HCT116 (cell line): ENCODE measurements around the gene MOSPD2. TPM values are rescaled to one million over a fixed set of nuclear protein-coding genes. Genes with fewer than 3 reads are reported as not detected.

Experiments used
- ATAC-seq: fragments of 200-7000 bp; cut with Tn5 transposase; 2 replicates; pipeline ENCODE4 v1.9.1; 2020; ENCODE audit warnings: mild to moderate bottlenecking, moderate library complexity
- BruUV-seq: library from RNA; stranded (reverse); fragments of 400-500 nt; replicated peaks from 2 replicates; lab custom pipeline; 2021; lab: Mats Ljungman, UMichigan
- CTCF ChIA-PET: fragments of 300-600 bp; sonication (Branson Sonifier 250); formaldehyde crosslinking; loops from one replicate; lab custom pipeline; 2021; ENCODE audit warnings: antibody characterized with exemption; lab: Charles Lee
- POLR2A ChIA-PET: fragments of 300-600, 350-600 bp; sonication (Branson Sonifier 250); formaldehyde crosslinking; loops from one replicate; lab custom pipeline; 2021; ENCODE audit warnings: antibody characterized with exemption; lab: Charles Lee
- RAD21 ChIA-PET, 2 experiments: fragments of 300-600 bp; sonication (Branson Sonifier 250); formaldehyde crosslinking; loops; one replicate each; lab custom pipeline; 2023; ENCODE audit warnings: low total read pairs in 2 of 2; ENCODE audit not compliant: uncharacterized antibody in 2 of 2, unreplicated experiment in 2 of 2, low non-redundant PET in 1 of 2; lab: Charles Lee
- DNase-seq: peaks from one replicate; pipeline ENCODE4 v3.0.0-alpha.2; 2010; ENCODE audit warnings: low read depth, low spot score
- H2AFZ ChIP-seq: fragments of 200-600 bp; shearing (Covaris generic), sonication (generic); 2 replicates; pipeline ENCODE4 v1.6.1; 2017; ENCODE audit warnings: low read depth, mixed run types, mixed read lengths, antibody characterized with exemption, low read length; ENCODE audit not compliant: poor library complexity, severe bottlenecking
- H3K27ac ChIP-seq: 2 replicates; pipeline ENCODE4 v1.5.1; 2012; ENCODE audit warnings: low read depth, low read length
- H3K27me3 ChIP-seq: fragments of 200-600 bp; sonication (generic); 2 replicates; pipeline ENCODE4 v1.6.1; 2016; ENCODE audit warnings: mixed run types, low read length, mixed read lengths; ENCODE audit not compliant: insufficient read depth
- H3K36me3 ChIP-seq, 2 experiments: fragments of 200-500 bp in 1 of 2; fragments of 200-600 bp in 1 of 2; sonication (Bioruptor generic) in 1 of 2; sonication (generic) in 1 of 2; 2 replicates each; pipeline versions ENCODE4 v1.5.1 to v1.6.1; 2014 to 2016; ENCODE audit warnings: low read length in 2 of 2, inconsistent platforms in 1 of 2, mixed read lengths in 1 of 2, mixed run types in 1 of 2; ENCODE audit not compliant: insufficient read depth in 2 of 2, control insufficient read depth in 1 of 2
- H3K4me1 ChIP-seq, 2 experiments: fragments of 200-600 bp in 1 of 2; sonication (generic) in 1 of 2; 2 replicates each; pipeline versions ENCODE4 v1.5.1 to v1.6.1; 2012 to 2017; ENCODE audit warnings: low read length in 2 of 2, inconsistent platforms in 1 of 2, mild to moderate bottlenecking in 1 of 2, mixed read lengths in 1 of 2, mixed run types in 1 of 2, moderate library complexity in 1 of 2; ENCODE audit not compliant: insufficient read depth in 2 of 2, control insufficient read depth in 1 of 2
- H3K4me2 ChIP-seq: fragments of 200-600 bp; sonication (generic); 2 replicates; pipeline ENCODE4 v1.6.1; 2017; ENCODE audit warnings: mixed run types, low read length, mixed read lengths
- H3K4me3 ChIP-seq, 2 experiments: fragments of 200-600 bp in 1 of 2; sonication (generic) in 1 of 2; replicated peaks in 1 of 2; 2 replicates each; pipeline ENCODE4 v1.5.1; 2011 to 2016; ENCODE audit warnings: low read length in 2 of 2, control low read depth in 1 of 2, low read depth in 1 of 2, mild to moderate bottlenecking in 1 of 2, mixed read lengths in 1 of 2, mixed run types in 1 of 2
- H3K79me2 ChIP-seq: fragments of 200-600 bp; sonication (generic); 2 replicates; pipeline ENCODE4 v1.6.1; 2017; ENCODE audit warnings: mild to moderate bottlenecking, mixed run types, low read length, moderate library complexity, mixed read lengths; ENCODE audit not compliant: insufficient read depth
- H3K9ac ChIP-seq: fragments of 200-600 bp; sonication (generic); 2 replicates; pipeline ENCODE4 v1.6.1; 2016; ENCODE audit warnings: low read length, mixed read lengths
- H3K9me2 ChIP-seq: fragments of 200-600 bp; sonication (generic), shearing (Covaris generic); 2 replicates; pipeline ENCODE4 v1.6.1; 2017; ENCODE audit warnings: mixed run types, mild to moderate bottlenecking, moderate library complexity; ENCODE audit not compliant: insufficient read depth
- H3K9me3 ChIP-seq, 2 experiments: fragments of 200-500 bp in 1 of 2; fragments of 200-600 bp in 1 of 2; sonication (Bioruptor generic) in 1 of 2; sonication (generic) in 1 of 2; 2 replicates each; pipeline ENCODE4 v1.6.1; 2014 to 2017; ENCODE audit warnings: low read length in 2 of 2, mixed read lengths in 2 of 2, inconsistent platforms in 1 of 2, low read depth in 1 of 2, mild to moderate bottlenecking in 1 of 2, mixed run types in 1 of 2, moderate library complexity in 1 of 2; ENCODE audit not compliant: control insufficient read depth in 1 of 2, insufficient read depth in 1 of 2
- H4K20me1 ChIP-seq: fragments of 200-600 bp; sonication (generic), shearing (Covaris generic); 2 replicates; pipeline ENCODE4 v1.6.1; 2017; ENCODE audit warnings: mixed run types, mild to moderate bottlenecking, moderate library complexity; ENCODE audit not compliant: insufficient read depth
- CTCF ChIP-seq, 3 experiments: fragments of 200-600 bp in 1 of 3; sonication (generic) in 1 of 3; IDR thresholded peaks in 2 of 3; conservative IDR thresholded peaks in 1 of 3; 2 replicates each; pipeline ENCODE4 v1.5.1; 2012 to 2017; ENCODE audit warnings: low read depth in 2 of 3, low read length in 2 of 3, antibody characterized with exemption in 1 of 3, borderline replicate concordance in 1 of 3, control low read depth in 1 of 3, mild to moderate bottlenecking in 1 of 3, mixed read lengths in 1 of 3, mixed run types in 1 of 3, moderate library complexity in 1 of 3; ENCODE audit not compliant: insufficient read depth in 1 of 3
- EGR1 ChIP-seq: IDR thresholded peaks from 2 replicates; pipeline ENCODE4 v1.6.1; 2012; ENCODE audit warnings: low read depth
- EZH2 ChIP-seq: fragments of 200-600 bp; sonication (generic); IDR thresholded peaks from 2 replicates; pipeline ENCODE4 v1.6.1; 2017; ENCODE audit warnings: antibody characterized with exemption, mixed run types
- FOSL1 ChIP-seq: IDR thresholded peaks from 2 replicates; pipeline ENCODE4 v1.6.1; 2012; ENCODE audit warnings: low read depth
- MAX ChIP-seq: IDR thresholded peaks from 2 replicates; pipeline ENCODE4 v1.6.1; 2012
- POLR2A ChIP-seq: IDR thresholded peaks from 2 replicates; pipeline ENCODE4 v1.7.0; 2011; ENCODE audit warnings: borderline replicate concordance; ENCODE audit not compliant: insufficient read depth, insufficient read length; ENCODE audit errors: extremely low read depth
- POLR2AphosphoS5 ChIP-seq: IDR thresholded peaks from 2 replicates; pipeline ENCODE4 v1.6.1; 2011; ENCODE audit warnings: mild to moderate bottlenecking, low read depth, low read length, moderate library complexity
- RAD21 ChIP-seq: IDR thresholded peaks from 2 replicates; pipeline ENCODE4 v1.6.1; 2012; ENCODE audit warnings: low read depth, mild to moderate bottlenecking
- REST ChIP-seq: IDR thresholded peaks from 2 replicates; pipeline ENCODE4 v1.6.1; 2012; ENCODE audit warnings: low read depth
- SIN3A ChIP-seq: IDR thresholded peaks from 2 replicates; pipeline ENCODE4 v1.6.1; 2012; ENCODE audit warnings: low read depth
- TCF7L2 ChIP-seq: IDR thresholded peaks from 2 replicates; pipeline ENCODE4 v1.7.0; 2011; ENCODE audit warnings: borderline replicate concordance, inconsistent platforms; ENCODE audit not compliant: insufficient read depth, insufficient read length; ENCODE audit errors: extremely low read depth
- YY1 ChIP-seq: IDR thresholded peaks from 2 replicates; pipeline ENCODE4 v1.6.1; 2011; ENCODE audit warnings: low read length, low read depth, moderate library complexity, mild to moderate bottlenecking; ENCODE audit not compliant: insufficient replicate concordance; ENCODE audit errors: extremely low read depth
- ZFX ChIP-seq: fragments of 450-650 bp; IDR thresholded peaks from 2 replicates; pipeline ENCODE4 v1.6.1; 2017
- ZNF274 ChIP-seq: fragments of 200-500 bp; sonication (Bioruptor generic); IDR thresholded peaks from 2 replicates; pipeline ENCODE4 v1.6.1; 2014; ENCODE audit warnings: mild to moderate bottlenecking, low read depth, low read length, inconsistent platforms
- intact Hi-C: fragments of 100-400 bp; cut with micrococcal nuclease; formaldehyde crosslinking; loops from 2 replicates; pipeline ENCODE4 v1.10.0; 2022
- total RNA-seq: library from RNA; stranded (reverse); gene quantifications from one replicate; pipeline ENCODE4 v1.2.1, GENCODE V29; 2021; ENCODE audit not compliant: unreplicated experiment
- TF ChIP-seq, protein P1 (sequence below): IDR thresholded peaks from 2 replicates; pipeline ENCODE4 v1.6.1; 2012

Gene MOSPD2
- total RNA-seq, 1 experiment from 2014 or later = 8.9 TPM

GRCh38 chrX:14871767-14872166 is 1.5 kb upstream of the MOSPD2 start (continued):
- TF ChIP-seq CTCF (IDR thresholded peaks at IDR 0.05 in 2 of 3, conservative IDR thresholded peaks at IDR 0.05 in 1 of 3; ENCODE audit: borderline replicate concordance in 1 of 3, insufficient read depth in 1 of 3, low read depth in 2 of 3, low read length in 2 of 3) (no peak), REST (no peak), EGR1 (no peak), POLR2AphosphoS5 (no peak), MAX (no peak), EZH2 (no peak)
- TF ChIP-seq, protein P1, sequence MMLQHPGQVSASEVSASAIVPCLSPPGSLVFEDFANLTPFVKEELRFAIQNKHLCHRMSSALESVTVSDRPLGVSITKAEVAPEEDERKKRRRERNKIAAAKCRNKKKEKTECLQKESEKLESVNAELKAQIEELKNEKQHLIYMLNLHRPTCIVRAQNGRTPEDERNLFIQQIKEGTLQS = no peak

DNA sequence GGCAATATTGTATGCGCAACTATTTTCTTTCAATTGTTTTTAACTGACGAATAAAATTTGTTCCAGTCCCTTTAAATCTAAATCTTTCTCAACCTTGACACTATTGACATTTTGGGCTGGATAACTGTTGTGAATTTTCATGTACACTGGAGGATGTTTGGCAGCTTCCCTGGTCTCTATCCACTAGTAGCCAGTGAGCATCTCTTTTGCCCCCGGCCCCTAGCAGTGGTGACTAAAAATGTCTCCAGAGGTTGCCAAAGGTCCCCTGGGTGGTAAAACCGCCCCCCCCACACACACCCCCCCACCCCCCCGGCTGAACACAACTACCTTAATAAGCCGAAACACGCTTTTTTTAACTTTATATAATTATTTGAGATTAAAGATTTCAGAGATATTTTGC is 866 bp upstream of the MOSPD2 start:
- H4K20me1 ChIP-seq = no peaks in the 10 kb centered on the region
- no peaks in the 10 kb centered on the region for H3K9me2 ChIP-seq
- peaks cover 50% of the 10 kb centered on the region for H3K79me2 ChIP-seq
- H3K27me3 ChIP-seq = no peaks in the 10 kb centered on the region
- CTCF ChIA-PET = no interaction called here
- peak overlapping the region; percentile 75 for H3K4me2 ChIP-seq
- POLR2A ChIA-PET = no interaction called here
- no peak for DNase-seq
- no peak for ATAC-seq
- H3K9ac ChIP-seq = peak overlapping the region; percentile 73
- H3K4me1 ChIP-seq = peaks cover 0 to 3% of the 10 kb centered on the region in 2 experiments; a peak in 2 of 4 replicates
- H3K36me3 ChIP-seq = no peaks in the 10 kb centered on the region; a peak in 1 of 4 replicates
- H3K4me3 ChIP-seq = peak overlapping the region; percentile 66 to 71
- no peak overlapping the region for H2AFZ ChIP-seq
- no peak for TF ChIP-seq EZH2
- no peak for TF ChIP-seq MAX
- TF ChIP-seq RAD21 = no peak
- TF ChIP-seq TCF7L2 = no peak
- no peak for TF ChIP-seq CTCF (IDR thresholded peaks at IDR 0.05 in 2 of 3, conservative IDR thresholded peaks at IDR 0.05 in 1 of 3; ENCODE audit: borderline replicate concordance in 1 of 3, insufficient read depth in 1 of 3, low read depth in 2 of 3, low read length in 2 of 3)
- TF ChIP-seq POLR2AphosphoS5 = no peak
- TF ChIP-seq ZNF274 = no peak
- TF ChIP-seq POLR2A = no peak
- no peak for TF ChIP-seq SIN3A
- no peak for TF ChIP-seq ZFX
- no peak for TF ChIP-seq YY1
- TF ChIP-seq FOSL1 = no peak
- no peaks in the 10 kb centered on the region for H3K9me3 ChIP-seq
- RAD21 ChIA-PET = no interaction called here
- H3K27ac ChIP-seq = no peak overlapping the region
- no TSS peak for BruUV-seq
- intact Hi-C loops = no loop called here
